Rectal smooth muscle tissue (tissue), 1 donor: ENCODE data around the gene TLL1.

Source experiments
- H3K27ac ChIP-seq: one replicate; pipeline ENCODE4 v1.7.0; 2013; ENCODE audit warnings: low read depth, low read length, inconsistent platforms
- H3K27me3 ChIP-seq: one replicate; pipeline ENCODE4 v1.7.0; 2013; ENCODE audit warnings: low read length; ENCODE audit not compliant: control insufficient read depth, insufficient read depth
- H3K36me3 ChIP-seq: one replicate; pipeline ENCODE4 v1.7.0; 2013; ENCODE audit warnings: low read length; ENCODE audit not compliant: control insufficient read depth, insufficient read depth
- H3K4me1 ChIP-seq: one replicate; pipeline ENCODE4 v1.7.0; 2013; ENCODE audit warnings: low read length; ENCODE audit not compliant: control insufficient read depth, insufficient read depth
- H3K4me3 ChIP-seq: one replicate; pipeline ENCODE4 v1.7.0; 2013; ENCODE audit warnings: low read length
- H3K9ac ChIP-seq: one replicate; pipeline ENCODE4 v1.7.0; 2013; ENCODE audit warnings: low read length

Gene TLL1

DNA sequence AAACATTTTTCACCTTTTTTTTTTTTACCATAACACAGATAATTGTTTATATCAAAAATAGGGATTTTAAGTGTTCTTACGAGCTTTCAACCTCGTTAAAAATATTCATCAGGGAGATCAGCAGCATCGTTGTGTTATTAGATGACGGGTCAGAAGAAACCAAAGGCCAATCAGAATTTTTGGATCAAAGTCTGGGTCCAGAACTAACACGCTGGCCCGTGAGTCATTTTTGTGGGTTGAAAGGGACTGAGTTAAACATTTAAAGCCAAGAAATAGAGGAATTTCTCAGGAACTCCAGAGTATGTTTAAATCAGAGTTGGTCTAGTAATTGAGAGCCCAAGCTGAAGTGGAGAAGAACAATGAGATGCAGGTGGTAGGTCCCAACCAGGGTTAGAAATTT, 170.8 kb downstream of the TLL1 start:
- H3K36me3 ChIP-seq, result no peaks in the 10 kb centered on the region

DNA sequence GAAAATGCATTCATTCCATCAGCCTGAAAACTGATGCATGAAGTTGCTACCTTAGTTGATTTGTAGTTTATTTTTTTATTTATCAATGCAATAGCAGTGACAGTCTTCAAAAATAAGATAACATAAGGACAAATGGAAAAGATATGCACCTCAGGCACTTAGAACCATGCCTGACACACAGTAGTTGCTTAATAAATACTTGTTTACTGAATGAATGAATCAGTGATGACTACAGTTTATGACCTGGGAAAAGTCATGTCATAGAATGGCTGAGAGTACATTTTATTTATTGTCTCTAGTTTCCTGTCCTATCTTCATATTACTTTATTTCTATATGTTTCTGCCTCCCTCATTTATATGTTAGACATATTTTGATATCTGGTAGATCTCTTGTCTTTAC, 171.8 kb downstream of the TLL1 start:
- Histone ChIP-seq H3K4me1 (peaks cover 4% of the 10 kb centered on the region), H3K9ac (no peak overlapping the region), H3K36me3 (no peaks in the 10 kb centered on the region), H3K27ac (no peak overlapping the region), H3K27me3 (no peaks in the 10 kb centered on the region), H3K4me3 (no peak overlapping the region)

More for the DNA sequence above, 170.8 kb downstream of the TLL1 start:
- Histone ChIP-seq H3K4me3 (no peak overlapping the region), H3K9ac (no peak overlapping the region), H3K27ac (no peak overlapping the region), H3K27me3 (no peaks in the 10 kb centered on the region), H3K4me1 (peaks cover 4% of the 10 kb centered on the region)

DNA sequence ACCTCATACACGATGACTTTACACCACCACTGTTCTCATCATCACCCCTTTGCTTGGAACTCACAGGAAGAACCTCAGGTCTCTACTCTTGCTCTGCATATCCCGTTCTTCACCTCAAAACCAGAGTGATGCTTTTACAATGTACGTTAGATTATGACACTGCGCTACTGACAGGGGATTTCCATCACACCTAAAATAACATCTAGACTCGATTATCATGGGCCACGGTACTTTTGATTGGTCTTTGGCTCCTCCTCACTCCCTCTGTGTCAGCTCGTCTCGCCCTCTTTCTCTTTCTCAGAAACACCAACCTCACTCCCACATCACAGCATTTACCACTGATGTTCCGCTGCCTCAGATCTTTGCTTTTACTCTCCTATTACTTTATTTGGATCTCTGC, 172.4 kb downstream of the TLL1 start:
- H3K4me3 ChIP-seq, result no peak overlapping the region

GRCh38 chr4:166049036-166049435, 176.0 kb downstream of the TLL1 start:
- no peaks in the 10 kb centered on the region for H3K4me1 ChIP-seq
- H3K27ac ChIP-seq, result no peak overlapping the region
- H3K27me3 ChIP-seq, result no peaks in the 10 kb centered on the region
- no peaks in the 10 kb centered on the region for H3K36me3 ChIP-seq
- H3K9ac ChIP-seq, result no peak overlapping the region
- no peak overlapping the region for H3K4me3 ChIP-seq

More for the DNA sequence above, 172.4 kb downstream of the TLL1 start:
- H3K27me3 ChIP-seq, result no peaks in the 10 kb centered on the region
- H3K4me1 ChIP-seq, result peaks cover 4% of the 10 kb centered on the region
- H3K36me3 ChIP-seq, result no peaks in the 10 kb centered on the region
- H3K9ac ChIP-seq, result no peak overlapping the region
- no peak overlapping the region for H3K27ac ChIP-seq

- Histone ChIP-seq H3K4me3 (no peak overlapping the region), H3K27ac (no peak overlapping the region), H3K27me3 (no peaks in the 10 kb centered on the region), H3K4me1 (no peaks in the 10 kb centered on the region), H3K36me3 (no peaks in the 10 kb centered on the region), H3K9ac (no peak overlapping the region)
Measured at GRCh38 chr4:166064721-166065120, 191.7 kb downstream of the TLL1 start.

DNA sequence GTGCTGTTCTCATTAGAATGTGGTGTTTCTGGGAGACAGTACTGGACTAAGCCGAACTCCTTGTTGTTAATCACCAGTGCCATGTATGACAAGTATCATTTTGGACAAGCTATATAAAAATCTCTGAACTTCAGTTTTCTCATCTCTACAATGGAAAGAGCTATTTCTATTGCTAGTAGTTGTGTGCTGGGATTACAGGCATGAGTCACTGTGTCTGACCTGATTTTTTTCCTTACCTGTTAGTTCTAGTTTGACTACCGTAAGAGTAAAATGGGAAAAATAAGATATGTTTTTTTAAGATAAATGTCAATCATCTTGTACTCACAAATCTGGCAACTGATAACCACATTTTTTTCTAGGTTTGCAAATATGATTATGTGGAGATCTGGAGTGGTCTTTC, 192.3 kb downstream of the TLL1 start:
- Histone ChIP-seq H3K27ac (no peak overlapping the region), H3K4me3 (no peak overlapping the region), H3K36me3 (no peaks in the 10 kb centered on the region), H3K27me3 (no peaks in the 10 kb centered on the region), H3K9ac (no peak overlapping the region), H3K4me1 (no peaks in the 10 kb centered on the region)

GRCh38 chr4:166066936-166067335, 193.9 kb downstream of the TLL1 start:
- Histone ChIP-seq H3K27me3 (no peaks in the 10 kb centered on the region), H3K36me3 (no peaks in the 10 kb centered on the region), H3K27ac (no peak overlapping the region), H3K4me1 (no peaks in the 10 kb centered on the region), H3K4me3 (no peak overlapping the region), H3K9ac (no peak overlapping the region)

DNA sequence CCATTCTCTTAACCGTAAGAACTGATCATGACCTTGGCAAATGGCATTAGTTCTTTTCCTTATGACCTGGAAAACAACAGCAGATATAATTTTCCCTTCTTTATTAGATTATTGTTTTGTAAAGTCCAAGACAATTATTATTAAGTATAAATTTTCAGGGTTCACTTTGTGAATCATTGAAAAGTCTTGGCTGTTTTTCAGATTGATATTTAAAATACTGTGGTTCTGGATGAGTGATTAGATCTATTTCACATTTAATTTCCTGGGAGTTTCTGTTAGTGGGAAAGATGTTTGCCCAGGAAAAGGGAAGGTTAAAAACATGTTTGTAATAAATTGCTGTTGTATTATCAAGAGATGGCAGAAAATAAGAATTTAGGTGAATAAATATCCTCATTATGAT, 194.9 kb downstream of the TLL1 start:
- Histone ChIP-seq H3K27me3 (no peaks in the 10 kb centered on the region), H3K36me3 (no peaks in the 10 kb centered on the region), H3K27ac (no peak overlapping the region), H3K4me1 (no peaks in the 10 kb centered on the region), H3K4me3 (no peak overlapping the region), H3K9ac (no peak overlapping the region)

- peaks cover 2% of the 10 kb centered on the region for H3K4me1 ChIP-seq
- H3K27me3 ChIP-seq, result no peaks in the 10 kb centered on the region
- no peak overlapping the region for H3K4me3 ChIP-seq
- no peak overlapping the region for H3K9ac ChIP-seq
- no peaks in the 10 kb centered on the region for H3K36me3 ChIP-seq
- no peak overlapping the region for H3K27ac ChIP-seq
Measured at GRCh38 chr4:166073783-166074182, 200.7 kb downstream of the TLL1 start.

DNA sequence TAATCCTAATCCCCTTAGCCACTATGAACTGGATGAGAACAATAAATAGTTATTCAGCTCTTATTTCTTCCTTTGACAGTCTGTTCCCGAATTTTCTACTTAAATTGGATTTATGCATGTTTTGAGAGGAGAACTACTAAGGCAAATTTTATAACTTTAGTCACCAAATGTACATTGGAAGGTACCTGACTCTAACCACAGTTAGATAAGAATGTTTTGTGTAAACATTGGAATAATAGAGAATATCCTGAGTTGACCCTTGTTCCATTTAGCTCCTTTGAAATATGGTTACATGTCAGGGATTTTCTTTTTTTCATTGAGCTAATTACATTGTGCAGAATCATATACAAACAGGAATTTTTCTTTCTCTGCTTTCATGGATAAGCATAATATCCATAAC, 202.6 kb downstream of the TLL1 start:
- Histone ChIP-seq H3K27me3 (no peaks in the 10 kb centered on the region), H3K9ac (no peak overlapping the region), H3K4me1 (peaks cover 2% of the 10 kb centered on the region), H3K4me3 (no peak overlapping the region), H3K27ac (no peak overlapping the region), H3K36me3 (no peaks in the 10 kb centered on the region)

- H3K4me3 ChIP-seq, result no peak overlapping the region
Measured at GRCh38 chr4:166077782-166078181, 204.7 kb downstream of the TLL1 start.

GRCh38 chr4:166078383-166078782, 205.3 kb downstream of the TLL1 start:
- H3K9ac ChIP-seq, result no peak overlapping the region
- no peaks in the 10 kb centered on the region for H3K27me3 ChIP-seq
- no peaks in the 10 kb centered on the region for H3K36me3 ChIP-seq
- no peak overlapping the region for H3K27ac ChIP-seq
- H3K4me3 ChIP-seq, result no peak overlapping the region
- peaks cover 2% of the 10 kb centered on the region for H3K4me1 ChIP-seq

More at GRCh38 chr4:166077782-166078181, 204.7 kb downstream of the TLL1 start:
- H3K4me1 ChIP-seq, result peaks cover 2% of the 10 kb centered on the region
- H3K27me3 ChIP-seq, result no peaks in the 10 kb centered on the region
- H3K36me3 ChIP-seq, result no peaks in the 10 kb centered on the region
- H3K27ac ChIP-seq, result no peak overlapping the region
- H3K9ac ChIP-seq, result no peak overlapping the region

DNA sequence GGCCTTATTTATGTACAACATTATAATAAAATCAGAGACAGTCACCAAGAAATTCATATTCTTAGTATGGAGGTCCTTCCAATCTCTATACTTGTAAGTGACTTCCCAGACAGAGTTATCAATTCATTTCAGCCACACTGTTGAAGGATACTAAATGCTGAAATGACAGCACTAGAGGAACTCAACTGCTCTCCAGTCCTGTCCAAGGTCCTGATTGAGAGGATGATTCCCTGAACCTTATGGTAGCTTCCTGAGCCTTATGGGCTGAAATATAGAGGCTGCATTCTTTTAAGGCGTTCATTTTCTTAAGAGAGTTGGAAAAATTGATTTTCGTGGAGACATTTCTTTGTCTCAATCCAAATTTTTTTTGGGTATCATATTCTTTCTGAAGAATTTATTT, 205.9 kb downstream of the TLL1 start:
- Histone ChIP-seq H3K27ac (no peak overlapping the region), H3K4me3 (no peak overlapping the region), H3K36me3 (no peaks in the 10 kb centered on the region), H3K27me3 (no peaks in the 10 kb centered on the region), H3K4me1 (peaks cover 2% of the 10 kb centered on the region), H3K9ac (no peak overlapping the region)
